ENCODE data around the gene MRPL40. TPM values are rescaled to one million over a fixed set of nuclear protein-coding genes. Genes with fewer than 3 reads are reported as not detected.

Gene MRPL40
- total RNA-seq, 5 donors from 2014 or later (not counting 1 experiment from before 2014, with no cell fraction given): 12.1 to 16.1 (median 12.3) TPM

DNA sequence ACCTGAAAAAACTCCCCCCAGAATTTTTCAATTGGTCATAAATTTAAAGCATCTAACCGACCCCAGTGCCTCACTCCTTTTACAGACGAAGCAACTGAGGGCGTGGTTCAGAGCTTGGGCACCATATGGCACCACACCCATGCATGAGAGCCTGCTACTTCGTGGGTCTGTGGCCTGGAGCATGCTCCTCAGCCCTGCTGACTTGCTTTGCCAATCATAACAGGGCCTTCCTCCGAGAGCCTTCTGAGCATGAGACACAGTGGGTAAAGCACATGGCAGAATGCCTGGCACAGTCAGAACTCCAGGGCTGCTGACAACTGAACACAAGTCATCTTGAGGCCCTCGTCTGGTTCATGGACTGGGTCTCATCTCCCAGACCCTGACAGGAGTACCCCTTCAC is 34.1 kb upstream of the MRPL40 start:
- WGBS (ENCODE audit: insufficient coverage): 70% methylated on average over 5 of the region's 6 CpGs
- CTCF ChIA-PET: no interaction called here
- H3K27ac Mint-ChIP-seq: no peak overlapping the region

DNA sequence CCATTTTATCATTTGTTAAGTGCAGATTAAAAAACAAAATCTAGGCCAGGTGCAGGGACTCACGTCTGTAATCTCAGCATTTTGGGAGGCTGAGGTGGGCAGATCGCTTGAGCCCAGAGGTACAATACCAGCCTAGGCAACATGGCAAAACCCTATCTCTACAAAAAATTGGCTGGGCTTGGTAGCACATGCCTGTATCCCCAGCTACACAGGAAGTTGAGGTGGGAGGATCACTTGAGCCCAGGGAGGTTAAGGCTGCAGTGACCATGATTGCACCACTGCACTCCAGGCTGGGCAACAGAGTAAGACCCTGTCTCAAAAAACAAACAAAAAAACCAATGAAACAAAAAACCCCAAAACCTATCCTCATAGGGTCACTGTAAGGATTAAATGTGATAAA is 33.7 kb upstream of the MRPL40 start:
- POLR2A ChIA-PET: no interaction called here
- WGBS (ENCODE audit: insufficient coverage): no CpG with 5 or more reads among the region's 2 CpGs
- Histone ChIP-seq H3K9me3 (no peaks in the 10 kb centered on the region), H3K4me3 (ENCODE audit: control insufficient read depth in 1 of 2, extremely low read depth in 1 of 2, low read length in 1 of 2) (no peak overlapping the region), H3K27ac (ENCODE audit: low read length) (no peak overlapping the region), H3K4me1 (ENCODE audit: control insufficient read depth in 1 of 2, extremely low read depth in 1 of 2, insufficient read depth in 2 of 2, low read length in 2 of 2) (no peaks in the 10 kb centered on the region), H3K27me3 (replicated peaks in 1 of 2; ENCODE audit: control insufficient read depth in 2 of 2, extremely low read depth in 1 of 2, insufficient read depth in 2 of 2, low read length in 1 of 2) (no peaks in the 10 kb centered on the region), H3K36me3 (ENCODE audit: control insufficient read depth in 2 of 2, extremely low read depth in 1 of 2, insufficient read depth in 1 of 2, low read length in 1 of 2) (peaks cover 15 to 62% of the 10 kb centered on the region in 2 donors)
- Mint-ChIP-seq H3K4me3 (no peak overlapping the region), H3K27me3 (no peaks in the 10 kb centered on the region), H3K9me3 (no peaks in the 10 kb centered on the region), H3K36me3 (peaks cover 49% of the 10 kb centered on the region), H3K27ac (no peak overlapping the region), H3K4me1 (no peaks in the 10 kb centered on the region)
- DNase-seq: no peak
- no peak for ATAC-seq (replicated peaks in 1 of 4)
- CTCF ChIA-PET: no interaction called here

More for the DNA sequence above, 34.1 kb upstream of the MRPL40 start:
- no peaks in the 10 kb centered on the region for H3K27me3 ChIP-seq (replicated peaks in 1 of 2; ENCODE audit: control insufficient read depth in 2 of 2, extremely low read depth in 1 of 2, insufficient read depth in 2 of 2, low read length in 1 of 2)
- H3K36me3 ChIP-seq (ENCODE audit: control insufficient read depth in 2 of 2, extremely low read depth in 1 of 2, insufficient read depth in 1 of 2, low read length in 1 of 2): peaks cover 15 to 64% of the 10 kb centered on the region in 2 donors
- H3K27ac ChIP-seq (ENCODE audit: low read length): no peak overlapping the region
- DNase-seq (no peak), ATAC-seq (replicated peaks in 1 of 4) (no peak)
- Mint-ChIP-seq H3K9me3 (no peaks in the 10 kb centered on the region), H3K36me3 (peaks cover 51% of the 10 kb centered on the region), H3K4me3 (no peak overlapping the region), H3K27me3 (no peaks in the 10 kb centered on the region), H3K4me1 (no peaks in the 10 kb centered on the region)
- POLR2A ChIA-PET: no interaction called here
- H3K9me3 ChIP-seq: no peaks in the 10 kb centered on the region
- no peaks in the 10 kb centered on the region for H3K4me1 ChIP-seq (ENCODE audit: control insufficient read depth in 1 of 2, extremely low read depth in 1 of 2, insufficient read depth in 2 of 2, low read length in 2 of 2)
- no peak overlapping the region for H3K4me3 ChIP-seq (ENCODE audit: control insufficient read depth in 1 of 2, extremely low read depth in 1 of 2, low read length in 1 of 2)

DNA sequence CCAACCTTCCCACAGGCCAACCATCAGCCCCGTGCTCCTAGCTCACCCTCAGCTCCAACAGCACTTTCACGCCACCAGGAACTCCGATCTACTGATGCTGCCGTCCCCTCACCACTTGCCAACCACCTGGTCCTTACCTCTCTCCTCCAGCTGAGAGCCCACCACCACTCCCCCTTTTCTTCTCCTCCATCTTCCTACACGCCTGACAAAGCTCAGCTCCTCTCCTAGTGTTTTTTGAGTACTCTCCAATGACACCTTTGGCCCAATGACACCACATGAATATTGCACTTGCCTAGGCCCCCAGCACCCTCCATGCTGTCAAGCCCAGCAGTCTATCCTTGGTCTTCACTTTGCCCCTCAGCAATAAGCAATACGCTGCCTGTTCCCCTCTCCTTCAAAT is 31.5 kb upstream of the MRPL40 start:
- 98% methylated on average over 6 of the region's 6 CpGs for WGBS (ENCODE audit: insufficient coverage)
- no peak for DNase-seq
- peaks cover 53% of the 10 kb centered on the region for H3K36me3 Mint-ChIP-seq
- Histone ChIP-seq H3K4me1 (ENCODE audit: control insufficient read depth in 1 of 2, extremely low read depth in 1 of 2, insufficient read depth in 2 of 2, low read length in 2 of 2) (no peaks in the 10 kb centered on the region), H3K9me3 (no peaks in the 10 kb centered on the region), H3K27ac (ENCODE audit: low read length) (no peak overlapping the region), H3K27me3 (replicated peaks in 1 of 2; ENCODE audit: control insufficient read depth in 2 of 2, extremely low read depth in 1 of 2, insufficient read depth in 2 of 2, low read length in 1 of 2) (no peaks in the 10 kb centered on the region), H3K36me3 (ENCODE audit: control insufficient read depth in 2 of 2, extremely low read depth in 1 of 2, insufficient read depth in 1 of 2, low read length in 1 of 2) (peaks cover 18 to 56% of the 10 kb centered on the region in 2 donors), H3K4me3 (ENCODE audit: control insufficient read depth in 1 of 2, extremely low read depth in 1 of 2, low read length in 1 of 2) (no peak overlapping the region)
- ATAC-seq (replicated peaks in 1 of 4): no peak
- H3K27ac Mint-ChIP-seq: no peak overlapping the region
- H3K4me3 Mint-ChIP-seq: no peak overlapping the region
- no peaks in the 10 kb centered on the region for H3K9me3 Mint-ChIP-seq
- CTCF ChIA-PET: no interaction called here
- H3K27me3 Mint-ChIP-seq: no peaks in the 10 kb centered on the region
- POLR2A ChIA-PET: no interaction called here
- no peaks in the 10 kb centered on the region for H3K4me1 Mint-ChIP-seq

DNA sequence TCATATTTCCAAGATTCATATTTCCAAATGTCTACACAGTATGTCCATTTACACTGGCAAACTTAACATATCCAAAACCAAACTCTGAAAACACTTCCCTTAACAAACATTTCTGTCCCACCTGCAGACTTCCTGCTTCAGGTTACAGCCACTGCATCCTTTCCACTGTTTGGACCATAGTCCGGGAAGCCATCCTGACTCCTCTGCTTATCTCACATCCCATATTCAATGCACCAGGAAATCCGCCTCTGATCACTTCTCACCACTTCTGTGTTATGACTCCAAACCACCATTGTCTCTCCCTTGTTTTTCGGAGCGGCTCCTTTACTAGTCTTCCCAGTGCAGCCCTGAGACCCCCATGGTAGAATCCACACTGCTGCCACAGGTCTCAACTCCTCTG is 30.9 kb upstream of the MRPL40 start:
- no peak for ATAC-seq (replicated peaks in 1 of 4)
- no peaks in the 10 kb centered on the region for H3K27me3 Mint-ChIP-seq
- H3K27ac Mint-ChIP-seq: no peak overlapping the region
- H3K4me1 Mint-ChIP-seq: no peaks in the 10 kb centered on the region
- Histone ChIP-seq H3K27ac (ENCODE audit: low read length) (no peak overlapping the region), H3K27me3 (replicated peaks in 1 of 2; ENCODE audit: control insufficient read depth in 2 of 2, extremely low read depth in 1 of 2, insufficient read depth in 2 of 2, low read length in 1 of 2) (no peaks in the 10 kb centered on the region), H3K4me3 (ENCODE audit: control insufficient read depth in 1 of 2, extremely low read depth in 1 of 2, low read length in 1 of 2) (no peak overlapping the region), H3K4me1 (ENCODE audit: control insufficient read depth in 1 of 2, extremely low read depth in 1 of 2, insufficient read depth in 2 of 2, low read length in 2 of 2) (no peaks in the 10 kb centered on the region), H3K9me3 (no peaks in the 10 kb centered on the region), H3K36me3 (ENCODE audit: control insufficient read depth in 2 of 2, extremely low read depth in 1 of 2, insufficient read depth in 1 of 2, low read length in 1 of 2) (peaks cover 15 to 58% of the 10 kb centered on the region in 2 donors)
- 100% methylated on average over 4 of the region's 4 CpGs for WGBS (ENCODE audit: insufficient coverage)
- peaks cover 58% of the 10 kb centered on the region for H3K36me3 Mint-ChIP-seq
- POLR2A ChIA-PET: no interaction called here
- H3K4me3 Mint-ChIP-seq: no peak overlapping the region
- CTCF ChIA-PET: no interaction called here
- H3K9me3 Mint-ChIP-seq: no peaks in the 10 kb centered on the region
- no peak for DNase-seq

DNA sequence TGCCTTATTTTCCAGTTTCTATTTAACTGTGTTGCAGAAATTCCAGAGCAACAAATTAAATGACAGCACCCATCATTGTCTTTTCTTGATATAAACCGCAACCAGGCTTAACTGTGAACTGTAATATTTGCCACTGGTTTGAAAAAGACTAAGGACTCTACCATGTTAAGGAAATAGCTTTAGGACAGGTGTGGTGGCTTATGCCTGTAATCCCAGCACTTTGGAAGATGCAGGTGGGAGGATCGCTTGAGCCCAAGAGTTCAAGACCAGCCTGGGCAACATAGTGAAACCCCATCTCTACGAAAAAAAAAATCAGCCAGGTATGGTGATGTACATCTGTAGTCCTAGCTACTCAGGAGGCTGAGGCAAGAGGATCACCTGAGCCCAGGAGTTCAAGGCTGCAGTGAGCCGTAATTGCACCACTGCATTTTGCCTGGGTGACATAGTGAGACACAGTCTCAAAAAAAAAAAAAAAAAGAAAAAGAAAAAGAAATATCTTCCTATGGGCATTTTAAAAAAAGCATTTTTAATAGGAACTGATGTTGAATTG is 29.6 kb upstream of the MRPL40 start:
- DNase-seq: no peak
- Mint-ChIP-seq H3K27ac (no peak overlapping the region), H3K36me3 (peaks cover 63% of the 10 kb centered on the region), H3K4me3 (no peak overlapping the region), H3K9me3 (no peaks in the 10 kb centered on the region), H3K27me3 (no peaks in the 10 kb centered on the region), H3K4me1 (no peaks in the 10 kb centered on the region)
- H3K27ac ChIP-seq (ENCODE audit: low read length): no peak overlapping the region
- ATAC-seq (replicated peaks in 1 of 4): no peak
- peaks cover 12 to 58% of the 10 kb centered on the region in 2 donors for H3K36me3 ChIP-seq (ENCODE audit: control insufficient read depth in 2 of 2, extremely low read depth in 1 of 2, insufficient read depth in 1 of 2, low read length in 1 of 2)
- H3K4me1 ChIP-seq (ENCODE audit: control insufficient read depth in 1 of 2, extremely low read depth in 1 of 2, insufficient read depth in 2 of 2, low read length in 2 of 2): no peaks in the 10 kb centered on the region
- no peaks in the 10 kb centered on the region for H3K9me3 ChIP-seq
- H3K27me3 ChIP-seq (replicated peaks in 1 of 2; ENCODE audit: control insufficient read depth in 2 of 2, extremely low read depth in 1 of 2, insufficient read depth in 2 of 2, low read length in 1 of 2): no peaks in the 10 kb centered on the region
- POLR2A ChIA-PET: interaction anchor here in 1 of 2 donors (0.7 kb wide), 1 partner anchor 16 kb away, joined by 6 read pairs; no protein-coding TSS in a partner anchor
- CTCF ChIA-PET: no interaction called here
- no CpG with 5 or more reads among the region's 4 CpGs for WGBS (ENCODE audit: insufficient coverage)
- H3K4me3 ChIP-seq (ENCODE audit: control insufficient read depth in 1 of 2, extremely low read depth in 1 of 2, low read length in 1 of 2): no peak overlapping the region

DNA sequence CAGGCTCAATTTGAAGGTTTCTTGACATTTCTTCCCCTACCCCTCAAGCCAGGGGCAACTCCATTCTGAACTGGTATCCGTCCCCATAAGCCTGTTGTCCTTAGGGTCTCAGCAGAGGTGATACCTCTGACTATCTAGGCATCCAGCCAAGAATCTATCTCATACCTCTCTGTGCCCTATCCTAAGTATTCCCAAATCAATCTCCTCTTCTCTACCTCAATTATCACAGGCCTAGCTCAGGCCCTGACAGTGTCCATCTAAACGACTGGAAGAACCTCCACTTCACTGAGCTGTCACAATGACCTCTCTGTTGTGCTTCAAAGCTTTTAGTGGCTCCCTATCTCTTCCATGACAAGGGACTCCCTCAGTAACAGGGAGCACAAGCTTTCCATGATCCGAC is 27.7 kb upstream of the MRPL40 start:
- Mint-ChIP-seq H3K9me3 (no peaks in the 10 kb centered on the region), H3K36me3 (peaks cover 66% of the 10 kb centered on the region), H3K4me3 (no peak overlapping the region), H3K4me1 (no peaks in the 10 kb centered on the region), H3K27ac (no peak overlapping the region), H3K27me3 (no peaks in the 10 kb centered on the region)
- peaks cover 16 to 63% of the 10 kb centered on the region in 2 donors for H3K36me3 ChIP-seq (ENCODE audit: control insufficient read depth in 2 of 2, extremely low read depth in 1 of 2, insufficient read depth in 1 of 2, low read length in 1 of 2)
- no peaks in the 10 kb centered on the region for H3K9me3 ChIP-seq
- H3K27me3 ChIP-seq (replicated peaks in 1 of 2; ENCODE audit: control insufficient read depth in 2 of 2, extremely low read depth in 1 of 2, insufficient read depth in 2 of 2, low read length in 1 of 2): no peaks in the 10 kb centered on the region
- ChIA-PET CTCF (no interaction called here), POLR2A (no interaction called here)
- H3K4me1 ChIP-seq (ENCODE audit: control insufficient read depth in 1 of 2, extremely low read depth in 1 of 2, insufficient read depth in 2 of 2, low read length in 2 of 2): no peaks in the 10 kb centered on the region
- H3K27ac ChIP-seq (ENCODE audit: low read length): no peak overlapping the region
- no peak overlapping the region for H3K4me3 ChIP-seq (ENCODE audit: control insufficient read depth in 1 of 2, extremely low read depth in 1 of 2, low read length in 1 of 2)
- WGBS (ENCODE audit: insufficient coverage): 98% methylated on average over 3 of the region's 3 CpGs
- DNase-seq: no peak
- ATAC-seq (replicated peaks in 1 of 4): no peak

DNA sequence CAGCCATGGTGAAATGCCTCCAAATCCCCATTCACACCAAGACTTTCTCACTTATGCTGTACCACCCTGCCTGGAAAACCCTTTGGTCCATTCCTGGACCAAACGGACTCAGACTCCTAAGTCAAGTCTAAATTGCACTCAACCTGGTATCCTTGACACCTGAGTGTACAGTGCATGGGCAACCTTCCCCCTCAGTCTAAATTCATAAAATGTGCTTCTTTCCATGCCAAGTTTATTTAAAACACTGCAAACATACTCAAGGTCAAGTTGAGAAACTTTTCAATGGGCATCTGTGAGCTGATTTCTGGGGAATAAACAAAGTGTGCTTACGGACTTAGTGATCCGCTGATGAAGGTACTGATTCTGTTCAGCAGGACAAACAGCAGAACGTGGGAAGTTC is 27.2 kb upstream of the MRPL40 start:
- Histone ChIP-seq H3K4me1 (ENCODE audit: control insufficient read depth in 1 of 2, extremely low read depth in 1 of 2, insufficient read depth in 2 of 2, low read length in 2 of 2) (no peaks in the 10 kb centered on the region), H3K27ac (ENCODE audit: low read length) (no peak overlapping the region), H3K4me3 (ENCODE audit: control insufficient read depth in 1 of 2, extremely low read depth in 1 of 2, low read length in 1 of 2) (no peak overlapping the region), H3K9me3 (no peaks in the 10 kb centered on the region), H3K36me3 (ENCODE audit: control insufficient read depth in 2 of 2, extremely low read depth in 1 of 2, insufficient read depth in 1 of 2, low read length in 1 of 2) (peaks cover 16 to 67% of the 10 kb centered on the region in 2 donors), H3K27me3 (replicated peaks in 1 of 2; ENCODE audit: control insufficient read depth in 2 of 2, extremely low read depth in 1 of 2, insufficient read depth in 2 of 2, low read length in 1 of 2) (no peaks in the 10 kb centered on the region)
- H3K36me3 Mint-ChIP-seq: peaks cover 70% of the 10 kb centered on the region
- POLR2A ChIA-PET: no interaction called here
- DNase-seq (no peak), ATAC-seq (replicated peaks in 1 of 4) (no peak)
- H3K27me3 Mint-ChIP-seq: no peaks in the 10 kb centered on the region
- no peaks in the 10 kb centered on the region for H3K9me3 Mint-ChIP-seq
- H3K4me3 Mint-ChIP-seq: no peak overlapping the region
- WGBS (ENCODE audit: insufficient coverage): 100% methylated on average over 1 of the region's 4 CpGs
- no peak overlapping the region for H3K27ac Mint-ChIP-seq
- CTCF ChIA-PET: no interaction called here
- no peaks in the 10 kb centered on the region for H3K4me1 Mint-ChIP-seq

Measured in T-cell (primary cell).